ENCODE measurements around the gene TRMT1.

DNA sequence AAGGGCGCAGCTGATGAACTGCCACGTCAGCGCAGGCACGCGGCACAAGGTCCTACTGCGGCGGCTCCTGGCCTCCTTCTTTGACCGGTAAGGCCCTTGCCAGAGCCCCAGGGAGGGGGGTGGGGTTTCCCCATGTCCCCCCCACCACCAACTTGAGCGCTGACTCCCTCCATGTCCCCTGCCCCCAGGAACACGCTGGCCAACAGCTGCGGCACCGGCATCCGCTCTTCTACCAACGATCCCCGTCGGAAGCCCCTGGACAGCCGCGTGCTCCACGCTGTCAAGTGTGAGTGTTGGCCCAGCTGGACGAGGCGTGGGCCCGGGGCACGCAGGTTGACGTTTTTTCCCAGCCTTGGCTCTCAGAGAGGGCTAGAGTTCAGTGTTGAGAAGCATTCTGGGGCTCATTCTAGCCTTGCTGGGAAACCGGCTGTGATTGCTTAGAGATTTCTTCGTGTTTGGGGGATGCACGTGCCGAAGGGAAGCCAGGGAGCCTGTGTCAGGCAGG, 20.8 kb upstream of the TRMT1 start:
- TF ChIP-seq, protein P1, sequence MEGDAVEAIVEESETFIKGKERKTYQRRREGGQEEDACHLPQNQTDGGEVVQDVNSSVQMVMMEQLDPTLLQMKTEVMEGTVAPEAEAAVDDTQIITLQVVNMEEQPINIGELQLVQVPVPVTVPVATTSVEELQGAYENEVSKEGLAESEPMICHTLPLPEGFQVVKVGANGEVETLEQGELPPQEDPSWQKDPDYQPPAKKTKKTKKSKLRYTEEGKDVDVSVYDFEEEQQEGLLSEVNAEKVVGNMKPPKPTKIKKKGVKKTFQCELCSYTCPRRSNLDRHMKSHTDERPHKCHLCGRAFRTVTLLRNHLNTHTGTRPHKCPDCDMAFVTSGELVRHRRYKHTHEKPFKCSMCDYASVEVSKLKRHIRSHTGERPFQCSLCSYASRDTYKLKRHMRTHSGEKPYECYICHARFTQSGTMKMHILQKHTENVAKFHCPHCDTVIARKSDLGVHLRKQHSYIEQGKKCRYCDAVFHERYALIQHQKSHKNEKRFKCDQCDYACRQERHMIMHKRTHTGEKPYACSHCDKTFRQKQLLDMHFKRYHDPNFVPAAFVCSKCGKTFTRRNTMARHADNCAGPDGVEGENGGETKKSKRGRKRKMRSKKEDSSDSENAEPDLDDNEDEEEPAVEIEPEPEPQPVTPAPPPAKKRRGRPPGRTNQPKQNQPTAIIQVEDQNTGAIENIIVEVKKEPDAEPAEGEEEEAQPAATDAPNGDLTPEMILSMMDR (IDR thresholded peaks at IDR 0.05): no peak
- TF ChIP-seq POLR2AphosphoS5 (IDR thresholded peaks at IDR 0.05; ENCODE audit: insufficient read depth in 1 of 2, low read depth in 1 of 2): no peak
